HG03103 (cell line): Measurements from ENCODE around the gene DDC.

Experiments used
- ATAC-seq: cut with Tn5 transposase; IDR thresholded peaks from one replicate; pipeline ENCODE4 v1.9.1; 2021; ENCODE audit warnings: low read depth; ENCODE audit not compliant: unreplicated experiment

The DDC gene

GRCh38 chr7:50425318-50425717, 139.9 kb downstream of the DDC start:
- no peak for ATAC-seq

DNA sequence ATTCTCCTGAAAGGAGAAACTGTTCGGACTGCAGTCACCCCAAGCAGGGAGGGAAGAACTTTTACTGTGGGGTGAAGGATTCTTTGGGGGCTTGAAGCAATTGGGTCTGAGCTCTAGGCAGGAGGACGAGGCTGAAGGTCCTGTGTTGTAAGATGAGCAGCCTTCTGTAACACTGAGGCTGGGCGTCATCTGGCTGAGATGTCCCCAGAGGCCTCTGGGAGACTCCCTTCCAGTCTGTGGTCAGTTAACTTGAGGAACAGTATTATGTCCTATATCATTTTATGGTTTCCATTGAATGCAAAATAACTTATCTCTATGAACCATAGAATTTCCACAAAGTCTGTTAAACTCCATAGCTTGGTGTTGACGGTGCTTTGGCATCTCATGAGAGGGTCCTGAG, 141.3 kb downstream of the DDC start:
- ATAC-seq: no peak

DNA sequence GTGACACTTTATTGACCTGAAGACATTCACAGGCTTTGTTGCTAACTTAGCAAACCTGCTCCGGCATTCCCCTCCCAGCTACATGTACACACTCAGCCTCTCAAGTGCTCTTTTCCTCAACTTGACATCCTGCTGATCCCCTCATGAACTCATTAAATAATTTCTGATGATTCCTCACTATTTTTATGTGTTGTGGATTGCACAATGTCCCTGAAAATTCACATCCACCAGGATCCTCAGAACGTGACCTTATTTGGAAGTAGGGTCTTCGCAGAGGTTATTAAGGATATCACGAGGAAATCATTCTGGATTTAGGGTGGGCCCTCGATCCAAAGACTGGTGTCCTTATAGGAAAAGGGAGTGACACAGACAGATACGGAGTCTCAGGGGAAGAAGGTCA, 142.3 kb downstream of the DDC start:
- ATAC-seq: no peak

DNA sequence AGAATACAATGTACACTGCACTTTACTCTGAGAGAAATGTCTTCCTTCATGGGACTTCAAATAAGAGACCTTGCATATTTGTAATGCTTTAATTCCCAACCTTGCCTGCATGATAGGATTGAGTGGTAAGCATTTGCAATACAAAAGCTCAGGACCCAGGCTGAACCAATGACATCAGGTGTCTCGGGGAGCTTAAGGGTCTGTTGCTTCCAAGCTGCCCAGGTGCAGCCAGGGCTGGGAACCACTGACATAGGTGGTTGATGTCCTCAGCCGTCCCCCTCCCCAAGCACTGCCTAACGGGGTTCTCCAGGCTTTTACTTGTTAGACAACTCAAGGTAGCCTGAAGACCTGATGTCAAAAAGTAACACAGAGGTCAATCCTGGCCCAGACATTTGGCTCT, 144.2 kb downstream of the DDC start:
- no peak for ATAC-seq

DNA sequence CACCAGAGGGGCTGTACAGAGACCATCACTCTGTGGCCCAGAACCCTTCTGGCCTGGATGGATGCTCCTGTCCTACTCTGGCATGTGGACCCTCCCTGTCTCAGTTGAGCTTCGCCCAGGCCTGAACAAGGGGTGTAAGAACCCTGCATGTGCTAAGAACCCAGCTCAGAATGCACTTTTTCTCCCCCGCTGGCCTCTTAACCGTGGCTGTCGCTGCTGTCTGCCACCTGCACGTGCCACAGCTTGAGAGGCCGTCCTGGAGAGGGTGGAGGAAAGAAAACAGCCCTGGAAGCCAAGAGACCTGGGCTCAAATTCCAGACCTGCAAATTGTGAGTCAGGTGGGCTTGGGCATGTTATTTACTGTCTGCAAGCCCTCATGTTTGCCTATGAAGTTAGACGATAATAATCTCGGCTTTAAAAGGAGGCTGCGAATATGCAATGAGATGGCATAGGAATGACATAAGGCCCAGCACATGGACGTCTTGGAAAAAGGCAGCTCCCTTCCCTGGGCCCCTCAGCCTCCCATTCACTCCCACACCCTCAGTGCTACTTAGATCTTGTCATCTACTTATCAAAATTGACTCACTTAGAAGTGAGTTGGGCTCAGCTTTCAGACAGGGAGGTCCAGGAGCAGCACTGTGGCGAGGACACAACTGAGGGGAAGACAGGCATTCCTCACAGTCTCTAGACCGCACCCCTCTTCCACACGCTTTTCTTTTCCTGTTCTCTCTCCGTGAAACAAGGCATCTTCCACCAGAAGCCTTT, 146.5 kb downstream of the DDC start:
- no peak for ATAC-seq

DNA sequence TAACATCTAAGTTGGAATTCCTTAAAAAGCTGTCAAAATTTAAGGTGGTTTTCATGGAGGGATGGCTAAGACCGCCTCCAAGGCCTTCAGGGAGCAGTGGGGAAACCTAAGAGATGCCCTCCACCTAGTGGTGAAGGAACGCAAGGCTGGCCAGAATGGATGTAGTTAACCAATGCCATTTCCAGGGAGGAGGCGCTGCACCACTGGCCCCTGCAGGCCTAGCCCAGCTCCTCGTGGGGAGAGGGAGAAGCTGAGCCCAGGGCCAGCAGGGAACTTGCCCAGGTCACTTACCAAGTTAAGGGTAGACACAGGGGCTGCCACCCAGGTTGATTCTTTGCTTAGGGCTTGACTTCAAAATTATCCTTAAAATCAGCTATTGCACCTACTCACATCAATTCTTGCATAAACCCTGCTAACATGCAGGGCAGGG, 147.1 kb downstream of the DDC start:
- peak; percentile 76 for ATAC-seq

DNA sequence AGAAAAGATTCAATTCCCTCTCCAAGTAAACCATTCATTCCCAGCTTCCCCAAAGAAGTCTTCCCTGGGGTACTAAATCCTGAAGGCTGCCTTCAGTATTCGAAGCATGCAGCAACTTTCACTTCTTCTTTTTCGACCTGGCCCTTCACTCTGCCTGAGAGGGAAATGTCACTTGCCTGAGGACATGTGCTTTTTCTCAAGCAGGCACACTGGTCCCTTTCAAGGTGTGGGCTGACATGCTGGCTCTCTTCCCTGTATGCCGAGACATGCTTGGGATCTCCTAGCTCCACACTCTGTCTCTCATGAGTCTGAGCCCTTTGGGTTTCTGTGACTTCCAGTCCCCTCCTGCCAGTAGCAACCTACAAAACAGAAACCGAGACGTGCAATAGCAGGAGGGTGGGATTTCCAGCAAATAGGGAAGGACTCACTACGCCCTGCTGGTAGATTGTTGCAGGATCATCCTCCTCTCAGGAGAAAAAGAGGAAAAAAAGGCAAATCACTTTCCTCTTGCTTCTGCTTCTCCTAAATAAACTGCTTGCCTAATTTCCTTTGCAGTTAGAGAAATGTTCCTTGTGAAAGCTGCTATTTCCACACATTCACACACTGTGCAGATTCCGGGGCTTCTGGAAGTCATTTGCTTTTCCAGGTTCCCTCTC, 148.6 kb downstream of the DDC start:
- ATAC-seq: peak; percentile 78

- no peak for ATAC-seq
Measured at GRCh38 chr7:50415844-50416364, 149.3 kb downstream of the DDC start.

GRCh38 chr7:50413561-50413960, 151.6 kb downstream of the DDC start:
- ATAC-seq: no peak

- ATAC-seq: no peak
Measured at GRCh38 chr7:50412973-50413372, 152.2 kb downstream of the DDC start.

DNA sequence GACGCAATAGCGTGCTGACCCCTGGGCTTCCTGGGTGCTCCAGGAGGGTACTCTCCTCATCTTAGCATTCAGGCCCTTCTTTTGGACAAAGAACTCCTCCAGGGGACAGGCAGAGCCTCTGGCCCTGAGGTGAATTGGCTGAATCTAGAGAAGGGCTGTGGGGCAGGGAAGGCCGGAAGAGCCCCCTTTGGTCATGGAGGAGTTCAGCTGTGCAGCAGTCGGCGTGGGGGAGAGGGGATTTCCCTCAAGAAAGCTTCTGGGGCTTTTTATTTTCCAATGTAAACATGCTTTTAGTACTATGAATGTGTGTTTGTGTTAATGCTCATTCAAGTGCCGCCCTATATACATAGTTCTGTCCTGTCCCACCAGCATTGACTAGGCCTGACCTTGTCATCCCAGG, 153.9 kb downstream of the DDC start:
- no peak for ATAC-seq

- ATAC-seq: peak; percentile 43
Measured at GRCh38 chr7:50409856-50410745, 155.1 kb downstream of the DDC start.
